Mesothelial cell of epicardium (in vitro differentiated cells): ENCODE measurements around the gene KCNK7. TPM values are rescaled to one million over a fixed set of nuclear protein-coding genes. Genes with fewer than 3 reads are reported as not detected.
A peak's percentile ranks its signal among the peaks of the same experiment; 100 is the strongest.

ENCODE experiments used
- DNase-seq, 2 experiments: peaks; one replicate each; pipeline ENCODE4 v3.0.0; 2021; ENCODE audit warnings: low spot score in 2 of 2; ENCODE audit not compliant: unreplicated experiment in 2 of 2
- H3K27ac Mint-ChIP-seq: 2 replicates; pipeline ENCODE4 v1.8.0; 2021; ENCODE audit warnings: mixed read lengths
- H3K27me3 Mint-ChIP-seq: 2 replicates; pipeline ENCODE4 v1.8.0; 2021; ENCODE audit warnings: low read depth, mixed read lengths
- H3K36me3 Mint-ChIP-seq: 2 replicates; pipeline ENCODE4 v1.8.0; 2021; ENCODE audit warnings: mixed read lengths
- H3K4me1 Mint-ChIP-seq: 2 replicates; pipeline ENCODE4 v1.8.0; 2021; ENCODE audit warnings: mixed read lengths
- H3K4me3 Mint-ChIP-seq: 2 replicates; pipeline ENCODE4 v1.8.0; 2021; ENCODE audit warnings: mild to moderate bottlenecking, moderate library complexity, mixed read lengths
- H3K9me3 Mint-ChIP-seq: 2 replicates; pipeline ENCODE4 v1.8.0; 2021; ENCODE audit warnings: mixed read lengths
- total RNA-seq: library from RNA; stranded (reverse); gene quantifications from 3 replicates; pipeline ENCODE4 v1.2.1, GENCODE V29; 2021
- TF ChIP-seq, protein P1 (sequence below): fragments of 200-600 bp; sonication (generic); IDR thresholded peaks from one replicate; pipeline ENCODE4 v1.5.0; 2021; ENCODE audit warnings: antibody characterized with exemption; ENCODE audit not compliant: unreplicated experiment

Gene KCNK7
- total RNA-seq, 1 donor from 2014 or later = 2.4 TPM

- Mint-ChIP-seq H3K27me3 (no peaks in the 10 kb centered on the region), H3K27ac (peak overlapping the region; percentile 92)
- no peak for DNase-seq
These were observed 36.6 kb downstream of the KCNK7 start for GRCh38 chr11:65558930-65559509.

DNA sequence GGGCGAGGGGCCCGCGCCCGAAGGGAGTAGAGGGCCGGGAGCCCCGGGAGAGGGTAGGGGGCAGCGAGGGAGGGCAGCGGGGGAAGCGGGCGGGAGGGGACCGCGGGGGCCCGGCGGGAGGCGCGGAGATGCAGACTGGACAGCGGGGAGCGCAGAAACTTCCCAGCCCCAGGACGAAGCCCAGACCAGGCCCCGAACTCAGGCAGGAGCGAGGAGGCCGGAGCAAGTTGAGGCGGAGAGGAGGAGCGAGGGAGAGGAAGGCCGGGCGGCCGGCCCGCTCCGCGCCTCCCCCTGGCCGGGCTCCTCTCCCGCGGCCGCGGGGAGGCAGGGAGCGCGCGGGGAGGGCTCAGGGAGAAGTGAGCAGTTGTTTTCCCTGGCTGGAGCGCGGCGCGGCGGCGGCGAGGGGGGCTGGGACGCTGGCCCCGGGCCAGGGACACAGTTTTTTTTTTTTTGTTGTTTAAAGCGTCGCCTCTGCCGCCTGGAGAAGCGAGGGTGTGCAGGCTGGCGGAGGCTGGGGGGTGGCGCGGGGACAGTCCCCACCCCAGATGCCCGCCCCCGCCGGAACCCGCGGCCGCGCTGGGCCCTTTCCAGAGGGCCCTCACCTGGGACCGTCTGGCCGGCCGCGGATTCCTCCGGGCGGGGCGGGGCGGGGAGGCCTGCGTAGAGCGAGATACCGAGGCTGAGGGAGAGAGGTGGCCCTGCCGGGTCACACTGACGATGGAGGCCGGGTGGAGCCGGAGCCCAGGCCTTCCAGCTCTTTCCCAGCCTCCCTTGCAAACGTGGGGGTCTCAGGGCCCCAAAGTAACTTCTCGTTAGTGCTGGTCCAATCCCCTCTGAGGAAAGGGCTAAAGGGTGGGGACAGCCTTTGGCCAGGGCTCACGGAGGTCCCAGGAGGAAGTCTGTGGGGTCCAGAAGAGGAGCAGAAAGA, 37.3 kb downstream of the KCNK7 start, which contains the start of gene LTBP3:
Gene LTBP3, minus strand, starts transcription at position 358 of the 928 bp plus-strand sequence. CDS start 400 bp downstream, outside the sequence.
- H3K4me1 Mint-ChIP-seq = peaks cover 64% of the 10 kb centered on the region

More at GRCh38 chr11:65558930-65559509, 36.6 kb downstream of the KCNK7 start:
- Mint-ChIP-seq H3K9me3 (no peaks in the 10 kb centered on the region), H3K4me1 (peaks cover 64% of the 10 kb centered on the region), H3K36me3 (no peaks in the 10 kb centered on the region), H3K4me3 (peak overlapping the region; percentile 65)
- TF ChIP-seq, protein P1, sequence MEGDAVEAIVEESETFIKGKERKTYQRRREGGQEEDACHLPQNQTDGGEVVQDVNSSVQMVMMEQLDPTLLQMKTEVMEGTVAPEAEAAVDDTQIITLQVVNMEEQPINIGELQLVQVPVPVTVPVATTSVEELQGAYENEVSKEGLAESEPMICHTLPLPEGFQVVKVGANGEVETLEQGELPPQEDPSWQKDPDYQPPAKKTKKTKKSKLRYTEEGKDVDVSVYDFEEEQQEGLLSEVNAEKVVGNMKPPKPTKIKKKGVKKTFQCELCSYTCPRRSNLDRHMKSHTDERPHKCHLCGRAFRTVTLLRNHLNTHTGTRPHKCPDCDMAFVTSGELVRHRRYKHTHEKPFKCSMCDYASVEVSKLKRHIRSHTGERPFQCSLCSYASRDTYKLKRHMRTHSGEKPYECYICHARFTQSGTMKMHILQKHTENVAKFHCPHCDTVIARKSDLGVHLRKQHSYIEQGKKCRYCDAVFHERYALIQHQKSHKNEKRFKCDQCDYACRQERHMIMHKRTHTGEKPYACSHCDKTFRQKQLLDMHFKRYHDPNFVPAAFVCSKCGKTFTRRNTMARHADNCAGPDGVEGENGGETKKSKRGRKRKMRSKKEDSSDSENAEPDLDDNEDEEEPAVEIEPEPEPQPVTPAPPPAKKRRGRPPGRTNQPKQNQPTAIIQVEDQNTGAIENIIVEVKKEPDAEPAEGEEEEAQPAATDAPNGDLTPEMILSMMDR = no peak

GRCh38 chr11:65557280-65558001, 38.2 kb downstream of the KCNK7 start:
- Mint-ChIP-seq H3K27me3 (no peaks in the 10 kb centered on the region), H3K9me3 (no peaks in the 10 kb centered on the region), H3K4me1 (peaks cover 64% of the 10 kb centered on the region), H3K36me3 (peaks cover 3% of the 10 kb centered on the region), H3K4me3 (peak overlapping the region; percentile 82), H3K27ac (peak overlapping the region; percentile 93)
- no peak for DNase-seq
- TF ChIP-seq, protein P1 = no peak

More for the DNA sequence above, 37.3 kb downstream of the KCNK7 start, which contains the start of gene LTBP3:
- Mint-ChIP-seq H3K4me3 (peak within 1 kb of the TSS; percentile 82), H3K9me3 (no peaks in the 10 kb centered on the region), H3K36me3 (no peaks in the 10 kb centered on the region), H3K27me3 (no peaks in the 10 kb centered on the region), H3K27ac (peak within 1 kb of the TSS; percentile 93)
- DNase-seq = peak; percentile 56 to 82
- TF ChIP-seq, protein P1 = no peak

DNA sequence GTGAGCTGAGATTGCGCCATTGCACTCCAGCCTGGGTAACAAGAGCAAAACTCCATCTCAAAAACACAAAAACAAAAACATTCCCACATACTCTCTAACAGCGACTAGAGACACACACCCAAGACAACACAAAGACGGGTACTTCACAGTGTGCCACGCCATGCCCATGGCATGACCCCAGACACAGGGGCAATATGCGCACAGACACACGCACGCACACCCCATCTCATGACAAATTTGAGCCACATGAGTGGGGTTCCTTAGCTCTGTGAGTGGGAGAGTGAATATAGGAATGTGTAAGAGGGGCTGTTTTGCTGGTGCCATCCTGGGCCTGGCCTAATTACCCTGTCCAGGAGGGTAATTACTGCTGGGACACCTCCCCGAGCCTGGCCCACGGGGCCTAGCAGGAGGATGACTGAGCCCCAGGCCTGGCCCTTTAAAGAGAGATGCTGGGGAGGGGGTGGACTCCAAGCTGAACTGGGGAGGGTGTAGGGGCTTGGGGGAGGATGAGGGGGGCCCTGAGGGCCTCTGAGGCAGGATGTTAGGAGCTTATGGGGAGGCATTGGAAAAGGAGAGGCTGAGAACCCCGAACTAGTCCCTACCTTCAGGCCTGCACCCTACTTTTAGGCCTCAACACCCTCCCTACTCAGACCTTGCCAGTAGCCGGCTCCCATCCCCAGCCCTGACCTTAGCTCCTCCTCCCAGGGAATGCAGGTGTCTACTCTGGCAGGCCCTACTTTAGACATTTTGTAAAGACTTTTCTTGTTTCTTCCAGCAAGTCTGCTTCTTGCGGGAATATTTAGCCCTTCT, 38.9 kb downstream of the KCNK7 start:
- no peaks in the 10 kb centered on the region for H3K27me3 Mint-ChIP-seq
- no peak for DNase-seq
- TF ChIP-seq, protein P1 = no peak
- H3K27ac Mint-ChIP-seq = peak overlapping the region; percentile 93
- no peaks in the 10 kb centered on the region for H3K9me3 Mint-ChIP-seq
- peaks cover 61% of the 10 kb centered on the region for H3K4me1 Mint-ChIP-seq
- peak overlapping the region; percentile 82 for H3K4me3 Mint-ChIP-seq
- peaks cover 8% of the 10 kb centered on the region for H3K36me3 Mint-ChIP-seq
